Cardiac muscle cell (in vitro differentiated cells and primary cell): ENCODE measurements around the gene ATP6V1F. TPM values are rescaled to one million over a fixed set of nuclear protein-coding genes. Genes with fewer than 3 reads are reported as not detected.

Source experiments
- DNase-seq, 2 donors: peaks; one replicate each; pipeline versions ENCODE4 v3.0.0 to v3.0.0-alpha.2; 2010 to 2017; ENCODE audit warnings: low read depth in 1 of 2, low spot score in 1 of 2
- H3K27ac ChIP-seq: fragments of 200-600 bp; sonication (generic); 2 replicates; pipeline ENCODE4 v1.5.1; 2016
- H3K27me3 ChIP-seq: fragments of 200-600 bp; sonication (generic); 2 replicates; pipeline ENCODE4 v1.6.0; 2016; ENCODE audit warnings: control low read depth
- H3K36me3 ChIP-seq: fragments of 200-600 bp; sonication (generic); 2 replicates; pipeline ENCODE4 v1.5.1; 2016; ENCODE audit warnings: control low read depth
- H3K4me1 ChIP-seq: fragments of 200-600 bp; sonication (generic); 2 replicates; pipeline ENCODE4 v1.8.1; 2017; ENCODE audit warnings: low read depth, mild to moderate bottlenecking, mixed run types
- H3K4me3 ChIP-seq: fragments of 200-600 bp; sonication (generic); 2 replicates; pipeline ENCODE4 v1.5.1; 2016; ENCODE audit warnings: mild to moderate bottlenecking
- H3K9me3 ChIP-seq: fragments of 200-600 bp; sonication (generic); 2 replicates; pipeline ENCODE4 v1.5.1; 2017; ENCODE audit warnings: low read depth, mild to moderate bottlenecking, control low read depth
- polyA plus RNA-seq: library from polyadenylated mRNA; unstranded; fragments of >200 nt; fragmentation: Nextera tagmentation; extraction: Ambion mirVana; gene quantifications from 2 replicates; pipeline ENCODE4 v1.2.1, GENCODE V29; 2016
- total RNA-seq: library from RNA; depleted of rRNA; stranded (reverse); fragments of >200 nt; gene quantifications from 2 replicates; pipeline ENCODE4 v1.2.3, GENCODE V29; 2016
- TF ChIP-seq, protein P1 (sequence below): IDR thresholded peaks from 2 replicates; pipeline ENCODE4 v1.5.1; 2012; ENCODE audit warnings: low read depth, mild to moderate bottlenecking, low read length

ATP6V1F gene
- total and polyA plus RNA-seq, 2 experiments from 2014 or later: 113 to 284 TPM

DNA sequence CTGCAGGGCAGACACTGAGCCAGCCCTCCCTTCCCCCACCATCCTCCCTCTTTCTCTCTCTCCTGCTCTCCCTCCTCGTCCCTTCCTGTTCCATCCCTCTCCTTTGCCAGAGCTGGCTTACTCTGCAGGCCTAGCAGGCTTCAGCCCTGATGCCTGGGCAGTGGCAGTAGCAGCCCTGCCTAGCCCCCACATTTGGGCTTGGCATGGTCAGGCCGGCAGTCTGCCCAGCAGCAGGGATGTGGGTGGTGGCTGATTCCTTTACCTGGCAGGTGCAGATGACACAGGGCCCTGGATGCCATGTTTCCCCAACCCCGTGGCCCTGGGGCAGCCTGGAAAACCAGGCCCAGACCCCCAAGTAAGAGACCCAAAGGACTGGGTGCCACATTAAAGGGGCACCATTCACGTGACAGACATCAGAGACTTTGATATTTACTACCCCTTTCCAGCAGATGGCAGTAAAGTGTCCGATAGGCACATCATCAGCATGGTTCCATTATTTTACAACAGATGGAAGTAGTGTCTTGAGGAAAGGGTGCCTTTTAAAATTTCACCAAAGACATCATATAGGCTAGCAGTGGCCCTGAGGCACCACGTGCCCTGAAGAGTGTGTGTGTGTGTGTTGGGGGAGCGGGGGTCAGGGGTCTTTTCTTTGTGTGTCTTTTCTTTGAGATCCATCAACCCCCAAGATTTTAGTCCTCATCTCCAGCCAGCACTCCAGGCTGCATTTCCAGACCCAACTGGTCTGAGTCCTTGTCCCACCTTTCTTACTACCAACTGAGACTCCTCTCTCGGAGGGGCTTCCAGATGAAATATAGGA lies 41.9 kb downstream of the ATP6V1F start:
- peak; percentile 69 to 73 for DNase-seq
- H3K4me3 ChIP-seq: no peak overlapping the region
- H3K9me3 ChIP-seq: no peaks in the 10 kb centered on the region
- H3K36me3 ChIP-seq: no peaks in the 10 kb centered on the region
- no peaks in the 10 kb centered on the region for H3K27me3 ChIP-seq
- TF ChIP-seq, protein P1, sequence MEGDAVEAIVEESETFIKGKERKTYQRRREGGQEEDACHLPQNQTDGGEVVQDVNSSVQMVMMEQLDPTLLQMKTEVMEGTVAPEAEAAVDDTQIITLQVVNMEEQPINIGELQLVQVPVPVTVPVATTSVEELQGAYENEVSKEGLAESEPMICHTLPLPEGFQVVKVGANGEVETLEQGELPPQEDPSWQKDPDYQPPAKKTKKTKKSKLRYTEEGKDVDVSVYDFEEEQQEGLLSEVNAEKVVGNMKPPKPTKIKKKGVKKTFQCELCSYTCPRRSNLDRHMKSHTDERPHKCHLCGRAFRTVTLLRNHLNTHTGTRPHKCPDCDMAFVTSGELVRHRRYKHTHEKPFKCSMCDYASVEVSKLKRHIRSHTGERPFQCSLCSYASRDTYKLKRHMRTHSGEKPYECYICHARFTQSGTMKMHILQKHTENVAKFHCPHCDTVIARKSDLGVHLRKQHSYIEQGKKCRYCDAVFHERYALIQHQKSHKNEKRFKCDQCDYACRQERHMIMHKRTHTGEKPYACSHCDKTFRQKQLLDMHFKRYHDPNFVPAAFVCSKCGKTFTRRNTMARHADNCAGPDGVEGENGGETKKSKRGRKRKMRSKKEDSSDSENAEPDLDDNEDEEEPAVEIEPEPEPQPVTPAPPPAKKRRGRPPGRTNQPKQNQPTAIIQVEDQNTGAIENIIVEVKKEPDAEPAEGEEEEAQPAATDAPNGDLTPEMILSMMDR: peak; percentile 62
- H3K4me1 ChIP-seq: no peaks in the 10 kb centered on the region
- no peak overlapping the region for H3K27ac ChIP-seq

DNA sequence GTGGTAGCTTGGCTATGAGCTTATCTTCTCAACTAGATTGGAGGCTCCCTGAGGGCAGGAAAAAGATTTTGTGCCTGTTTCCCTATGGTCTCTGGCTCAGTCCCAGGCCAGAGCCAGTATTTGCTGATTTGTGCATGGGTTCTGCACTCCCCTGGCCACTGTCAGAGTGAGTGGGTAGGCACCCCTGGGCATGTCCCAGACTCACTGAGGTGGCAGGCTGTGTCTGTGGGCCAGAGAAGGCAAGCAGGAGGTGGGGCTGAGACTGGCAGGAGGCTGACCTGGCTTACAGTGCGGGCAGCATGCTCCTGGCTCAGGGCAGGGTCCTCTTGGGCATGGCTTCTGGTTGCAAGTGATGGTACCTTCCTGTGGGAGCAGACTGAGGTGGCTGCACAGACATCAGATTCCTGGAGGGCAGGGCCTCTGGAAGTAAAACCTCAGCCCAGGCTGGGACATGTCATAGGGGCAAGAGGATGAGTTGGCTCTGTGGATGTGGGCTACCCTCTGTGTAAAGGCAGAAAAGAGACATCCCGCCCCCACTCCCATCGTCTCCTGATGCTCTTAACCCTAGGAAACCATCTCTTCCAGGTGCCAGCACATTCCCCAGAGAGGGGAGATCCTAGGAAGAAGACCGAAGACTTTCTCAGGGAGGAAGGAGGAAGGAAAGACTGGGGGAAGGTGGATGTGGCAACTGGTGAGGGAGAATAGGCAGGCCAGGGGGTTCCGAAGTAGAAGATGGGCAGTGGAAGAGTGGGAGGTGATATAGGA lies 43.5 kb downstream of the ATP6V1F start:
- TF ChIP-seq, protein P1: no peak
- peaks cover 10% of the 10 kb centered on the region for H3K27me3 ChIP-seq
- no peak overlapping the region for H3K4me3 ChIP-seq
- H3K4me1 ChIP-seq: no peaks in the 10 kb centered on the region
- no peaks in the 10 kb centered on the region for H3K36me3 ChIP-seq
- no peak for DNase-seq
- no peak overlapping the region for H3K27ac ChIP-seq
- H3K9me3 ChIP-seq: no peaks in the 10 kb centered on the region

DNA sequence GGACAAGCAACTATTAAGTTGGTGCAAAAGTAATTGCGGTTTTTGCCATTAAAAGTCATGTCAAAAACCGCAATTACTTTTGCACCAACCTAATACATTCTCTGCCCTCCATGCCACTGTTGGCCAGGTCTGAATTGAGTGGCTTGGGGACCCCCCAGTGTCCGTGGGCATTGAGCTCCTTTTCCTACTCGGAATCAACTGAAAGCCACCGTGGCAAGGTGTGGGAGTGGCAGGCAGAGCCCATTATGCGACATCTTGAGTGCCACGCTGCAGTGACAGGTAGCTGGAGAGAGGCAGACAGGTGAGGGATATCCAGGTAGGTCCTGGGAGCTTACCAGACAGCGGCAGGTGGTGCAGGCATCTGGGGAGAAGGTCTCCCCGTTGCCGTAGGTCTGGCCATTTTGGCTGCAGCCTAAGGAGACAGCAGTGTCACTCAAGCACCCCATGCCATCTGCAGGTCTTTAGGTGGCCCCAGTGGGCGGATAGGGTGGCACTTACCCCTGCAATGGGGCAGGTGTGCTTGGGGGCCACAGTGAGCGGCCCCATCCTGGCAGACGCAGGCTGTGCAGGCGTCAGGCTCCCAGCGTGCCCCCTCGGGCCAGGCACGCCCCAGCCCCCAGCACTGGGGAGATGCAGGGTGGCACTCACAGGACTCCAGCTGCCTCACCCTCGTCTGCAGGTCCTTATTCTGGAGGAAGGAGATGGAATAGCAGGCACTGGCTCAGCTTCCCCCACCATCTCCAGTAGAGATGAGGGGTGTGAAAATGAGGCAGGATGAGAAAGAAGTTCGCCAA lies 44.3 kb downstream of the ATP6V1F start:
- no peak overlapping the region for H3K27ac ChIP-seq
- H3K9me3 ChIP-seq: no peaks in the 10 kb centered on the region
- no peaks in the 10 kb centered on the region for H3K4me1 ChIP-seq
- no peaks in the 10 kb centered on the region for H3K36me3 ChIP-seq
- DNase-seq: no peak
- TF ChIP-seq, protein P1: no peak
- peaks cover 10% of the 10 kb centered on the region for H3K27me3 ChIP-seq
- H3K4me3 ChIP-seq: no peak overlapping the region

DNA sequence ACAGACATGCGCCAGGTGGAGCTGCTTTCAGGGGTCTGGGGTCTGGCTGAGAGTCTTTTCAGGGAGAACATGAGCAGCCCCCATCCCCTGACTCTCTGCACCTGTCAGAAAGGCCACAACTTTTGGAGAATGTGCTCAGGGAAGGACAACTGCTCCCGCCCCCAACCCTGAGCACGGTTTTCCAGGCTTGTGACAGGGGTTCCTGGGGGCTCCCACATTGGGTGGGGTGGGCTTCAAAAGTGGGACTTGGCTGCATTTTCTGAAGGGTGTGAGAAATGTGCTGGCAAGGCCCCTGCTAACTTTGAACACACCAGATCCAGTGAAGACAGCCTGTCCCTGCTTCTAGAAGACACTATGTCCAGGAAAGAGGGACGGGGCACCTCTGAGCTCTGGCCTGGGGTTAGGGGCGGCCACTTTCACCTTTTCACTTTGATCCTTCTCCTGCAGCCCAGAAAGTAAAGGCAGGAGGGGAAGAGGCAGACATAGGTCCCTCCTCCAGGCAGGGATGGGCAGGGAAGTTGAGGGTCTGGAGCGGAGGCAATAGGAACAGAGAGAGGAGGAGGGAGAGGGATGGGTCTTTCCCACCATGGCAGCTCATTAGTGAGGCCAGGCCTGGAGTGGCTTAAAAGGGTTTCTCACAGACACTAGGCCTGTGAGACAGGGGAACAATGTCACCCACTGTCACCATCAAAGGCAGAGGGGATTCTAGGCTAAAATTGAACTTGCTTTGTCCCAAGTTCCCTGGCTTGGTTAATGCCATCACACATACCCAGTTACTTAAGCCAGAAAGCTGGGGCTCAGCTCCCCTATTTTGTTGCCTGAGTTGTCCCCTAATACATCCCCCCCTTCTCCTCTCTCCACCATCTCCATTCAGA lies 46.3 kb downstream of the ATP6V1F start:
- Histone ChIP-seq H3K9me3 (no peaks in the 10 kb centered on the region), H3K4me3 (no peak overlapping the region), H3K4me1 (no peaks in the 10 kb centered on the region), H3K27ac (no peak overlapping the region), H3K36me3 (no peaks in the 10 kb centered on the region), H3K27me3 (peaks cover 17% of the 10 kb centered on the region)
- DNase-seq: no peak
- TF ChIP-seq, protein P1: no peak
